Midbrain (tissue), 1 donor: ENCODE results near the gene FNTB.

Experiments used
- DNase-seq: peaks from one replicate; lab custom pipeline; 2025; lab: John Stamatoyannopoulos, UW

The FNTB gene

GRCh38 chr14:64983439-64984310, 3.0 kb upstream of the FNTB start:
- DNase-seq, result peak; percentile 43

- no peak for DNase-seq
These were observed 708 bp downstream of the FNTB start for GRCh38 chr14:64987438-64987767.

GRCh38 chr14:64990296-64990695, 3.6 kb downstream of the FNTB start:
- DNase-seq, result no peak

- no peak for DNase-seq
These were observed 4.2 kb downstream of the FNTB start for GRCh38 chr14:64990939-64991338.

GRCh38 chr14:64992328-64992885, 5.7 kb downstream of the FNTB start:
- no peak for DNase-seq

- DNase-seq, result no peak
These were observed 6.7 kb downstream of the FNTB start for GRCh38 chr14:64993266-64993930.

GRCh38 chr14:64994540-64994939, 7.8 kb downstream of the FNTB start:
- DNase-seq, result no peak

- no peak for DNase-seq
These were observed 8.6 kb downstream of the FNTB start for GRCh38 chr14:64995291-64995690.

GRCh38 chr14:64997108-64997794, 10.6 kb downstream of the FNTB start:
- peak; percentile 55 for DNase-seq

- no peak for DNase-seq
These were observed 11.8 kb downstream of the FNTB start for GRCh38 chr14:64998455-64998931.

- no peak for DNase-seq
These were observed 14.3 kb downstream of the FNTB start for GRCh38 chr14:65000898-65001591.

- no peak for DNase-seq
These were observed 15.0 kb downstream of the FNTB start for GRCh38 chr14:65001723-65002122.

- no peak for DNase-seq
These were observed 16.0 kb downstream of the FNTB start for GRCh38 chr14:65002586-65003210.

- no peak for DNase-seq
These were observed 16.7 kb downstream of the FNTB start for GRCh38 chr14:65003394-65003793.

- no peak for DNase-seq
These were observed 19.6 kb downstream of the FNTB start for GRCh38 chr14:65006261-65006721.

GRCh38 chr14:65007202-65007601, 20.5 kb downstream of the FNTB start:
- DNase-seq, result no peak

- no peak for DNase-seq
These were observed 23.7 kb downstream of the FNTB start for GRCh38 chr14:65010211-65010931.

- no peak for DNase-seq
These were observed 24.8 kb downstream of the FNTB start for GRCh38 chr14:65011538-65011937.

GRCh38 chr14:65012353-65012752, 25.7 kb downstream of the FNTB start:
- DNase-seq, result no peak

GRCh38 chr14:65015391-65015790, 28.7 kb downstream of the FNTB start:
- DNase-seq, result peak; percentile 67

- no peak for DNase-seq
These were observed 29.8 kb downstream of the FNTB start for GRCh38 chr14:65016471-65016870.
